Stimulated activated CD8-positive, alpha-beta memory T cell treated with anti-CD3 and anti-CD28 coated beads, Interleukin-7, amount 100 ng/mL, for 24 hours (primary cell): ENCODE data around the gene TTLL11.
"Not testable (repeated sequence)": the region's sequence is repeated elsewhere in the genome, so short reads cannot be mapped to it uniquely, and the experiment has no call there.

ENCODE experiments used
- DNase-seq: peaks from one replicate; pipeline ENCODE4 v3.0.0-alpha.2; 2020; ENCODE audit warnings: low read depth

Gene TTLL11

DNA sequence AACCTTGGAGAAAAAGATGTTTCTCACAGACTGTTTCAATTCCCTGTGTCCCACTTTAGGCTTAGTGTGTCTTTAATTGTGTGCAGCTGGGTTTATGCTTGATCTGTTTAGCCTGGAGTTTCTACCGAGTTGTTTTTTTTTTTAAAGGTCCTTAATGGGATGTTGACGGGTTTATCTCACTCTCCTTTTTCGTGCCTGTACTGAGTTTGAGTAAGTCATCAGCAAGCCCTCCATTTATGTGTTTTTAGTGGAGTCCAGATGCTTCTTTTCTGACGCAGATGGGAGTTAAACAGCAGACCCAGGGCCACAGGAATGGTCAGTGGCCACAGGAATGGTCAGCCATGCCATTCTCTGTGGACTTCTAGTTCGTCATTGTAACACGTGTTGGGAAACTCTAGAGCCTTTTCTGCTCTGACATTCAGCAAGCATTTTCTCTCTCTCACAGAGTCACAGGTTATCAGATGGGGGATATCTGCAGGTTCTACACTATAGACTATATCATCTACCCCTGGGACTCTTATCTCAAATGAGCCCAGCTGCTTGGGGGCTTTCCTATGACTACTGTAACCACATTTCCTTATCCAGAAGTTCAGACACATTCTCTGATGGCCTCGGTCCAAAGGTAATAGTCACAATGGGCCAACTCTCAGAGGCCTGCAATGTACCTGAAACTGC, 190.5 kb downstream of the TTLL11 start:
- no peak for DNase-seq

DNA sequence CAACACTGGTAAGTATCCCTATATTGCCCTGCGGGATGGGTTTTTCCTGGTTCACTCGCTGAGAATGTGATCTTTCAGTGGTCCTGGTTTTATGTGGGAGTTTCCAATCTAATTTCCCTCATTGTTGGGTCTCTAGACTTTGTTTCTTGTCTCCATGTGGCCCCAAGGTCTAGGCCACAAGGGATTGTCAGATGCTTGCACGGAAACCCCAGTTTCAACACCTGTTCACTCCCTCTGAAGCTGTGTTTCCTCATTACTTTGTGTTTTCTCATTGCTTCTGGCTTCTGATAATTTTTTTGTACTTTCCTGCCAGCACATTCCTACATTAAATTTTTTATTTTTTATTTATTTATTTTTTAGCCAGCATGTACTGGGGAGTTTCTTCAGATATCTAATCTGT, 191.5 kb downstream of the TTLL11 start:
- DNase-seq, result no peak

- no peak for DNase-seq
These were observed 192.9 kb downstream of the TTLL11 start for GRCh38 chr9:121900163-121900562.

DNA sequence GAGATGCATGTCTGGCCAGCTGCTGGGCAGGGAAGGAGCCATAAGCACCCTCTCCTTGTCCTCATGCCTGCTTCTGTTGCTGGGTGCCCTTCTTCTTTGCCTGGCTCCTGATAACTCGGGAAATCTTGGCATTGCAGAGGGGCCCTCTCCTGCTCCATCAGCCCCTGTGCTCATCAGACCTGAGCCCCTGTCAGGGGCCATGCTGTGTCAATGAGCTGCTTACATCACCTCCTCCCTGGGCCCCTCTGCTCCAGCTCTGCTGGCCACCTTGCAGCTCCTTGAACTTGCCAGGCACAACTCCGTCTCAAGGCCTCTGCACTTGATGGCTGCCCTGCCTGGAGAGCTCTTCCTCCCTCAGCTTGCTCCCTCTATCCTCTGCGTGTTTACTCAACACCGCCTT, 194.3 kb downstream of the TTLL11 start:
- DNase-seq, result no peak

- no peak for DNase-seq
These were observed 196.0 kb downstream of the TTLL11 start for GRCh38 chr9:121897140-121897539.

DNA sequence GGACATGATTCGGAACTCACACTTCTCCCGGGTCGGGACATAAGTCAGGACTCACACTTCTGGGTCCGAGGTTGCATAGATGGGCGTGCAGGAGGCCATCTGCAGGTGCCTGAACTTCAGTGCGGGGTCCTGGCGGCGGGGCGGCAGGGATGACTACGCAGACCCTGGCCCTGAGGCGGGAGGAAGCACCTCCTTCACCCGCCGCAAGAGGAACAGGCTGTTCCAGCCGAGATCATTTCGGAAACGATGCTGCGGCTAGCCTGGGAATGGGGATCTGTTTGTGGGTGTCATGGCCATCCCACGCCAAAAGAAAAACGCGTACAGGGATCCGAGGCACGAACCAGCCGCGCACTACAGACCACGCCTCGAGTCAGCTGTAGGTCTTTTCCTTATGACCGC, 196.6 kb downstream of the TTLL11 start:
- no peak for DNase-seq

- DNase-seq, result no peak
These were observed 197.1 kb downstream of the TTLL11 start for GRCh38 chr9:121895818-121896544.

- no peak for DNase-seq
These were observed 197.8 kb downstream of the TTLL11 start for GRCh38 chr9:121895358-121895757.

DNA sequence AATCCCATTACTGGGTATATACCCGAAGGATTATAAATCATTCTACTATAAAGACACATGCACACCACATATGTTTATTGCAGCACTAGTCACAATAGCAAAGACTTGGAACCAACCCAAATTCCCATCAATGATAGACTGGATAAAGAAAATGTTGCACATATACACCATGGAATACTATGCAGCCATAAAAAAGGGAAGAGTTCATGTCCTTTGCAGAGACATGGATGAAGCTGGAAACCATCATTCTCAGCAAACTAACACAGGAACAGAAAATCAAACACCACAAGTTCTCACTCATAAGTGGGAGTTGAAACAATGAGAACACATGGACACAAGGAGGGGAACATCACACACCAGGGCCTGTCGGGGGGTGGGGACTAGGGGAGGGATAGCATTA, 198.7 kb downstream of the TTLL11 start:
- DNase-seq, result not testable (repeated sequence)

- no peak for DNase-seq
These were observed 199.3 kb downstream of the TTLL11 start for GRCh38 chr9:121893786-121894185.

DNA sequence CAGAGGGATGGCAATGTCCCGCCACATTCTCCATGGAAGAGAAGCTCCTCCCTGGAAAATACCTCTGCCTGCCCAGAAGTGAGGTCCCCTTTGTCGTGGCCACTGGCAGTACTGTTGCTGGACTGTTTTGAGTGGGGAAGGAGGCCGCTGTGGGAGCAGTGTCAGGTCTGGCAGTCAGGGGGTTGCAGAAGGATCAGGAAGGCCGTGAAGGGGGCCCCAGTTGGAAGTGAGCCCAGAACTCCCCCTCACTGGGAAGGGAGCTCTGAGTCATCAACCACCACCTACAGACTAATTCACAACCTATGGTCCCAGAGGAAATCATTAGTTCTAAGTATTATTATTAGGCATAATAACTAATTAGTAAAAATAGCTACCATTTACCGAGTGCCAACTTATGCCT, 200.4 kb downstream of the TTLL11 start:
- DNase-seq, result no peak

DNA sequence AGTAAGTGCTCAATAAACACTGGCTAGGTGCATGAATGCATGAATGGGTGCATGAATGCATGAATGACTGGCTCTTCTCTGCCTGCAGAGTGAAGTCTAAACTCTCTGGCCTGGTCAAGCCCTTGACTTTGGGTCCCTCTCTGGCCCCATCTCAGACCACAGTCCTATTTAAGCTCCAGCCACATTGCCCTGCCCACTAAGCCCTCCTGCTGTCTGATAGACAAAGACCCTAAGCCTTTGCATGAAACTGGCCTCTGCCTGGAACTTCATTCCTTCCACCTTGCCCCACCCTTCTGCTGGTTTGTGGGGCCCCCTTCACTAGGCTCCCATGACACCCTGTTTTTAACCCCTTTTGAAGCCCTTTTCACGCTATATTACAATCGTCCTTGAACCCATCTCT, 202.4 kb downstream of the TTLL11 start:
- DNase-seq, result no peak

DNA sequence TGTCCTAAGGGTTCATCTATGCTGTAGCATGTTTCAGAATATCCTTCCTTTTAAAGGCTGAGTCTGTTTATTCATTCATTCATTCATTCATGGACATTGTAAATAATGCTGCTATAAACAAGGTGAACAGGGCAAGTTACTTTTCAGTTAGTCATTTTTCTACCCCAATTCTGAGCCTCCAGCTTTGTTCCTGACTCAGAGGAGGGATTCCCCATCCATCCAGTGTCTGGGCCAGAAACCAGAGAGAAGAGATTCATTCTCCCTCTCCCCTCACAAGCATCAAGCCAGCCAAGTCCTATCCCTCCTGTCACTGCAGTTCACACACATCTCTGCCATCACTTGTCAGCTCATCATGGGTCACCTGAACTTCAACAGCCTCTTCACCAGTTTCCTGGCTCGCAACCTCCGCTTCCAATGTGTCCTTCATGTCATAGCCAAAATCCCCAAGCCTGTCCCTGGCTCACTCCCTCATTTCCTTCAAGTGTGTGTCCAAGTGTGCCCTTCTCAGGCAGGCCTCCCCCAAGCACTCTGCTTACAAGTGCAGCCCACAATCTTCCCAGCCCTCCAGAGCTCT, 203.0 kb downstream of the TTLL11 start:
- DNase-seq, result no peak

- DNase-seq, result no peak
These were observed 204.7 kb downstream of the TTLL11 start for GRCh38 chr9:121888438-121888775.

- no peak for DNase-seq
These were observed 205.3 kb downstream of the TTLL11 start for GRCh38 chr9:121887553-121888437.

DNA sequence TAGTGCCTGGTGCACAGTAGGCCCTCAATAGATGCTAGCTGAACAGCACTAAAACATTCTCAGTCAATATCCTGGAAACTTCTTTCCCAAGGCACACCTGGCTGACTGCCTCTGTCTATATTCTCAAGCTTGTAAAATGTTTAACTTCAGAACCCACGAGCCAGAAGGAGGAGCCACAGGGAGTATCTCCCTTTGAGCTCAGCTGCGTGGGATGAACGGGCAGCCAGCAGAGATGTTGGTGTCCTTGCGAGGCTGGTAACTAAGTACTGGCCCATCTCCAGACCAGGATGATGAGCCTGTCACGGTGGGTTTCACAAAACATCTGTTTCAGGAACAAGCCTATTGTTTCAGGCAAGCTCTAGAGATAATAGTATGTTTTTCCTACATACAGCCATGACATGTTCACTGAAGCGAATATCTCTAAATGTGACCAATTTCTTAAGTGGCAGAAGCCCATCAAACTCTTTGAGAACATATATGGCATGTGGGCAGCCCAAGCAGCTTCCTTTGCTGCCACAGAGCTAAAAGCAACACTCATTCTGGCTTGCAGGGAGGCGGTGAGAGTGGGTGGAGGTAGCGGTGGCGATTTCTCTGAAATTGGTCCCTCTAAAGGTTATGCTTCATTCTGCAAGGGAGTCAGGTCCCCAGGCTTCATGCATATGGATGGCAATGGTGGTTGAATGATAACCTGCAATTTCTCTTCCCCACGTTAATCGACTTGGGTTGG, 206.2 kb downstream of the TTLL11 start:
- DNase-seq, result no peak

DNA sequence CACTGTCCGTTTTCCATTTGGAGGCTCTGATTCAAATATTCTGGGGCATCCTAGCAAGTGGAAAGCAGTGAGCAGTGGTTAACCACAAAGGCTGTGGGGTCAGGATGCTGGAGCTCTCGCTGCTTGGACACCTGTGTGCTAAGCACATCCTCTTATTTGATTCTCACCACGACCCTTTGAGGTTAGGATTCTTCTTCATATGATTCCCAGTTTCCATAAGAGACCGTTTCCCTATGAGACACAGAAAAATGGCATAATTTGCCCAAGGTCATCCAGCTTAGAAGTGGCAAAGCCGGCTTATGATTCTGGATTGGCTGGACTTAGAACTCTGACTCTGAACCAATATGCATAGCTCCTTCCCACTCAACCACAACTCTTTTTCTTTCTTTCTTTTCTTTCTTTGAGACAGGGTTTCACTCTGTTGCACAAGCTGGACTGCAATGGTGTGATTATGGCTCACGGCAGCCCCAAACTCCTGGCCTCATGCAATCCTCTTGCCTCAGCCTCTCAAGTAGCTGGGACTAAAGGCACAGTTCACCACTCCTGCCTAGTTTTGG, 207.7 kb downstream of the TTLL11 start:
- DNase-seq, result no peak

- DNase-seq, result no peak
These were observed 209.0 kb downstream of the TTLL11 start for GRCh38 chr9:121884057-121884541.

- DNase-seq, result no peak
These were observed 209.6 kb downstream of the TTLL11 start for GRCh38 chr9:121883281-121884056.

DNA sequence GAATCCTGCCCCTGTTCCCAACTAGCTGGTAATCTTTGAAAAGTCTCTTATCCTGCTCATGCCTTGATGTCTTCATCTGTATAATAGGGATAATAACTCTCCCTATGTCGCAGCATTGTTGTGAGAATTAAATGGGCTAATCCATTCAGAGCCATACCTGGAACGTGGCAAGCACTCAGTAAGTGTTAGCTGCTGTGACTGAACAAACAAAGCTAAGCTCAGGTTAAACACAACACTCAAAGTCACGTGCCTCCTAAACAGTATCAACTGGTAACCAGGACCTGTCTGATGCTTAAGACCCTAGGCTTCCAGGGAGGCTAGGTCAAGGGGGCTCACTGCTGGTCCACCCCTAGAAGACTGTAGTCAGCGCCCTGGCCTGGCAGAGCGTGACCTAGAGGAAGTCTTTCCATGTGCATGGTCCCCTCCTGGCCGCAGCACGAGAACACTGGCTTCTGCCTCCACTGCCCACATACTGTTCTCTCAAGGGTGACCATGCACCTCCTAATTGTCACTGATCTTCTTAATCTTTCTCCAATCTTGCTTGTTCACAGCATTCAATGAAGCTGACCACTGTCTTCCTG, 211.1 kb downstream of the TTLL11 start:
- no peak for DNase-seq
